Subcutaneous adipose tissue (tissue), 4 donors: ENCODE data around the gene MAN2A1. TPM values are rescaled to one million over a fixed set of nuclear protein-coding genes. Genes with fewer than 3 reads are reported as not detected.

Experiments
- CTCF ChIP-seq: fragments of 450-650 bp; IDR thresholded peaks from one replicate; pipeline ENCODE4 v1.5.1; 2016; ENCODE audit warnings: low read depth, mild to moderate bottlenecking, control low read depth, antibody characterized with exemption, moderate library complexity
- total RNA-seq, 4 donors: library from RNA; depleted of rRNA; stranded (reverse); fragments of >200 nt; gene quantifications; one replicate each; pipeline ENCODE4 v1.1.0, GENCODE V29; 2016

The MAN2A1 gene
- total RNA-seq, 4 donors from 2014 or later, result 42.8 to 67.8 (median 54.4) TPM

GRCh38 chr5:109718216-109718615, 28.5 kb downstream of the MAN2A1 start:
- no peak for TF ChIP-seq CTCF

- no peak for TF ChIP-seq CTCF
These were observed 28.9 kb downstream of the MAN2A1 start for GRCh38 chr5:109718632-109719031.

DNA sequence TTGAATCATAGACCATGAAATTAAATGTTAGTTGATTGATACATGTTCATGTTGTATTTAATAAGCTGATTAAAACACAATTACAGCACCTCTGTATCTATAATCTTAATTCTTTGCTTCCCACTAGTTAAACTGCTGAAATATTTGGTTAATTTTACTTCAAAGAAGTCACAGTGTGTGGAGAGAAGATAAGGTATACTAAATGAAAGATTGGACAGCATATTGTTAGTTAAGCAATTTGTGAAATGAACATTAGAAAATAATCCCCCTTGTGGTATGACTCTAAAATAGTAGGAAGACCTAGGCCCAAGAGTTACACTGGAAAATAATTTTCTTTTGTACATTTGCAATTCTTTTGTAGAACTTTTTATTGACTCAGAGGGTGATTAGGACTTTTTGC, 30.3 kb downstream of the MAN2A1 start:
- no peak for TF ChIP-seq CTCF

DNA sequence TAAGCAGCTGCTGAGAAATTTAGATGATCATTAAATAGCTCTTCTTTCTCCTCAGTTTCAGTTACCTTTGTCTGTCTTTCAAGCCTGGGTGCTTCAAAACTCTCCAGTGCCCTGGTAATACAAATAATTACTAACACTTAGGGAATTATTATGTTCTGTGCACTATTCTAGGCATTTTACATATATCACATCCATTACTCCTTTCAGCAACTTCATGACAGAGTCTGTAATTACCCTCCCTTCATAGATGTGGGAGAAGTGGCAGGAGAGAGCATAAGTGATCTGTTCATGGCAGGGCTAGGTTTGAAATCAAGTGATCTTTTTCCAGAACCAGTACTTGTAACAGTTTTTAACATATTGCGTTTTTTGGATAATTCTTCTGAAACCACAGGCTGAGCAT, 32.0 kb downstream of the MAN2A1 start:
- no peak for TF ChIP-seq CTCF

DNA sequence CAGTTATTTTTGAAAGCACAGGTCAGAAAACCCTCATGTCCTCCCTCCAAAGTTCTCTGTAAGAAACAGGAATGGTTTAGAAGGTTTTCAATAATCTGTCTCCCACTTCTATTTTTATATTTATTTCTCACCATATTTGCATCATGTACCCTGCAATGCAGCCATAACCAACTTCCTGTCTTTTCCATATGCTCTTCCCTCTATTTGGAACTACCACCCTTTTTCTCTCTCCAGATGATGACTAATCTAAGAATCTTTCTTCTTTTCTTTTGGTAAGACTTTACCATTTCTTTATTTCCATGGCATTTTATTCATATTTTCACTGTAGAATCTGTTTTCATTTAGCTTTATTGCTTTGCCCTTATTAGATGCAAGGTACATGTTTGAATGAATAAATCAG, 33.9 kb downstream of the MAN2A1 start:
- no peak for TF ChIP-seq CTCF

- TF ChIP-seq CTCF, result no peak
These were observed 35.4 kb downstream of the MAN2A1 start for GRCh38 chr5:109725135-109725534.

GRCh38 chr5:109739741-109740728, 50.3 kb downstream of the MAN2A1 start:
- TF ChIP-seq CTCF, result no peak
